ENCODE results near the gene CARMIL1. TPM values are rescaled to one million over a fixed set of nuclear protein-coding genes. Genes with fewer than 3 reads are reported as not detected.
A peak's percentile ranks its signal among the peaks of the same experiment; 100 is the strongest.

The CARMIL1 gene
- total RNA-seq, 4 donors from 2014 or later = 6.2 to 17.2 (median 11.5) TPM

GRCh38 chr6:25311331-25311840 is 32.2 kb downstream of the CARMIL1 start:
- TF ChIP-seq EP300 (IDR thresholded peaks at IDR 0.05) = no peak
- TF ChIP-seq POLR2A (IDR thresholded peaks at IDR 0.05) = no peak
- TF ChIP-seq CTCF (IDR thresholded peaks at IDR 0.05) = no peak
- TF ChIP-seq POLR2AphosphoS5 (IDR thresholded peaks at IDR 0.05) = no peak
- ATAC-seq = no peak

GRCh38 chr6:25312034-25312620 is 33.0 kb downstream of the CARMIL1 start:
- Histone ChIP-seq H3K36me3 (no peaks in the 10 kb centered on the region), H3K9me3 (no peaks in the 10 kb centered on the region), H3K4me3 (no peak overlapping the region), H3K4me1 (peaks cover 0 to 27% (median 5%) of the 10 kb centered on the region in 3 donors), H3K27ac (peak overlapping the region in 3 of 4 donors; percentile 30 to 45 (median 45)), H3K27me3 (peaks cover 7% of the 10 kb centered on the region)
- ATAC-seq = peak; percentile 61
- no peak for TF ChIP-seq EP300 (IDR thresholded peaks at IDR 0.05)
- TF ChIP-seq POLR2AphosphoS5 (IDR thresholded peaks at IDR 0.05) = peak; percentile 60
- WGBS, 2 donors (ENCODE audit: low coverage in 1 of 2) = 29 to 44% methylated on average over 2 of the region's 2 CpGs

More at GRCh38 chr6:25311331-25311840, 32.2 kb downstream of the CARMIL1 start:
- no peaks in the 10 kb centered on the region for H3K36me3 ChIP-seq
- peaks cover 7% of the 10 kb centered on the region for H3K27me3 ChIP-seq
- peaks cover 0 to 27% (median 5%) of the 10 kb centered on the region in 3 donors for H3K4me1 ChIP-seq
- 73% methylated on average over 1 of the region's 1 CpG; no CpG with 5 or more reads in 1 of the 2 donors for WGBS, 2 donors (ENCODE audit: low coverage in 1 of 2)
- H3K9me3 ChIP-seq = no peaks in the 10 kb centered on the region
- peak overlapping the region in 3 of 4 donors; percentile 22 to 45 (median 45) for H3K27ac ChIP-seq
- H3K4me3 ChIP-seq = no peak overlapping the region

- peaks cover 7% of the 10 kb centered on the region for H3K27me3 ChIP-seq
- no peak overlapping the region for H3K4me3 ChIP-seq
- peak; percentile 8 for ATAC-seq
- H3K9me3 ChIP-seq = no peaks in the 10 kb centered on the region
- peak overlapping the region in 2 of 4 donors; percentile 30 to 45 for H3K27ac ChIP-seq
- H3K36me3 ChIP-seq = no peaks in the 10 kb centered on the region
- WGBS, 2 donors (ENCODE audit: low coverage in 1 of 2) = 0% methylated on average over 1 to 2 of the region's 2 CpGs
- H3K4me1 ChIP-seq = peaks cover 0 to 27% (median 5%) of the 10 kb centered on the region in 3 donors
- no peak for TF ChIP-seq CTCF (IDR thresholded peaks at IDR 0.05)
- no peak for TF ChIP-seq EP300 (IDR thresholded peaks at IDR 0.05)
- TF ChIP-seq POLR2AphosphoS5 (IDR thresholded peaks at IDR 0.05) = no peak
- TF ChIP-seq POLR2A (IDR thresholded peaks at IDR 0.05) = no peak
These were observed 33.5 kb downstream of the CARMIL1 start for GRCh38 chr6:25312703-25313102.

- WGBS, 2 donors (ENCODE audit: low coverage in 1 of 2) = 91 to 100% methylated on average over 2 of the region's 2 CpGs
- H3K4me1 ChIP-seq = peaks cover 0 to 27% (median 5%) of the 10 kb centered on the region in 3 donors
- H3K36me3 ChIP-seq = no peaks in the 10 kb centered on the region
- TF ChIP-seq EP300 (IDR thresholded peaks at IDR 0.05) (no peak), POLR2A (IDR thresholded peaks at IDR 0.05) (no peak), CTCF (IDR thresholded peaks at IDR 0.05) (no peak), POLR2AphosphoS5 (IDR thresholded peaks at IDR 0.05) (no peak)
- H3K27me3 ChIP-seq = peaks cover 7% of the 10 kb centered on the region
- no peak overlapping the region for H3K4me3 ChIP-seq
- no peak overlapping the region for H3K27ac ChIP-seq
- ATAC-seq = no peak
- H3K9me3 ChIP-seq = no peaks in the 10 kb centered on the region
These were observed 35.5 kb downstream of the CARMIL1 start for GRCh38 chr6:25314509-25315175.

- no peak for TF ChIP-seq EP300 (IDR thresholded peaks at IDR 0.05)
- TF ChIP-seq CTCF (IDR thresholded peaks at IDR 0.05) = no peak
- TF ChIP-seq POLR2A (IDR thresholded peaks at IDR 0.05) = no peak
- TF ChIP-seq POLR2AphosphoS5 (IDR thresholded peaks at IDR 0.05) = no peak
These were observed 36.3 kb downstream of the CARMIL1 start for GRCh38 chr6:25315194-25316177.

More at GRCh38 chr6:25315194-25316177, 36.3 kb downstream of the CARMIL1 start:
- ATAC-seq = no peak
- Histone ChIP-seq H3K4me3 (no peak overlapping the region), H3K27me3 (peaks cover under 1% of the 10 kb centered on the region), H3K4me1 (peaks cover 0 to 27% (median 5%) of the 10 kb centered on the region in 3 donors), H3K27ac (no peak overlapping the region), H3K36me3 (no peaks in the 10 kb centered on the region), H3K9me3 (no peaks in the 10 kb centered on the region)
- WGBS, 2 donors (ENCODE audit: low coverage in 1 of 2) = 78 to 89% methylated on average over 5 to 10 of the region's 10 CpGs
